ENCODE measurements around the gene MPND. TPM values are rescaled to one million over a fixed set of nuclear protein-coding genes. Genes with fewer than 3 reads are reported as not detected.
"Not testable (repeated sequence)": the region's sequence is repeated elsewhere in the genome, so short reads cannot be mapped to it uniquely, and the experiment has no call there.

MPND gene
- total RNA-seq, 2 donors from 2014 or later, result 5.8 to 10.8 TPM

- H3K9me3 ChIP-seq, result no peaks in the 10 kb centered on the region
- peak; percentile 1 for ATAC-seq (ENCODE audit: insufficient number of reproducible peaks, low FRiP score, low read depth)
- peak overlapping the region in 1 of 2 donors; percentile 17 for H3K27ac ChIP-seq
- peaks cover 10 to 18% of the 10 kb centered on the region in 2 donors for H3K4me1 ChIP-seq (ENCODE audit: control insufficient read depth in 1 of 2, low read depth in 2 of 2)
- no peak for DNase-seq (ENCODE audit: low spot score)
- TF ChIP-seq, protein P1, sequence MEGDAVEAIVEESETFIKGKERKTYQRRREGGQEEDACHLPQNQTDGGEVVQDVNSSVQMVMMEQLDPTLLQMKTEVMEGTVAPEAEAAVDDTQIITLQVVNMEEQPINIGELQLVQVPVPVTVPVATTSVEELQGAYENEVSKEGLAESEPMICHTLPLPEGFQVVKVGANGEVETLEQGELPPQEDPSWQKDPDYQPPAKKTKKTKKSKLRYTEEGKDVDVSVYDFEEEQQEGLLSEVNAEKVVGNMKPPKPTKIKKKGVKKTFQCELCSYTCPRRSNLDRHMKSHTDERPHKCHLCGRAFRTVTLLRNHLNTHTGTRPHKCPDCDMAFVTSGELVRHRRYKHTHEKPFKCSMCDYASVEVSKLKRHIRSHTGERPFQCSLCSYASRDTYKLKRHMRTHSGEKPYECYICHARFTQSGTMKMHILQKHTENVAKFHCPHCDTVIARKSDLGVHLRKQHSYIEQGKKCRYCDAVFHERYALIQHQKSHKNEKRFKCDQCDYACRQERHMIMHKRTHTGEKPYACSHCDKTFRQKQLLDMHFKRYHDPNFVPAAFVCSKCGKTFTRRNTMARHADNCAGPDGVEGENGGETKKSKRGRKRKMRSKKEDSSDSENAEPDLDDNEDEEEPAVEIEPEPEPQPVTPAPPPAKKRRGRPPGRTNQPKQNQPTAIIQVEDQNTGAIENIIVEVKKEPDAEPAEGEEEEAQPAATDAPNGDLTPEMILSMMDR (IDR thresholded peaks at IDR 0.05), result no peak
- H3K36me3 ChIP-seq, result no peaks in the 10 kb centered on the region
- H3K27me3 ChIP-seq (replicated peaks; ENCODE audit: insufficient read depth), result no peaks in the 10 kb centered on the region
- H3K4me3 ChIP-seq, result peak overlapping the region; percentile 75
Observed at GRCh38 chr19:4327877-4328242, 15.5 kb upstream of the MPND start.

DNA sequence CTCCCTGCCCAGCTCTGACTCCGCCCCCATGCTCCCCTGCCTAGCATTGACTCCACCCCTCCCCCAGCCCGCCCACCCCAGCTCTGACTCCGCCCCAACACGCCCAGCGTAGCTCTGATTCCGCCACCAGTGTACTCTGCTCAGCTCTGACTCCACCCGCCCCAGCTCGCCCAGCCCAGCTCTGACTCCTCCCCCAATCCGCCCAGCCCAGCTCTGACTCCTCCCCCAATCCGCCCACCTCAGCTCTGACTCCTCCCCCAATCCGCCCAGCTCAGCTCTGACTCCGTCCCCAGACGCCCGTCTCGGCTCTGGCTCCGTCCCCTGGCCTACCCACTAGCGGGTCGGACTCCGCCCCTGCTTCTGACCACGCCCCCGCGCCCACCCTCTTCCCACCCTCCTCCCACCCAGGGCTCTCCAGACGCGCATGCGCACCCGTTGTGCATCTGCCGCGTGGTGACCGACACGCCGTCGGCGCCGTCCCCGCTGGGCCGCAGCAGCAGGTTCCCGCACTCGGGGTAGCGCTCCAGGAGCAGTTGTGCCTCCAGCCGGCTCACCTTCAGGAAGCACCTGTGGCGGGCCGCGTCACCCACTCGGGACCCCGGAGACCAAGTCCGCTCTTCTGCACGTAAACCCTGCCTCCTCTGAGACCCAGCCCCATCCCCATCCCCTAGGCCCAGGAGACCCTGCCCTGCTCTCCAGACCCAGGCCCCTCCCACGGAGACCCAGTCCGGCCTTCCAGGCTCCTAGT is 14.9 kb upstream of the MPND start:
- Histone ChIP-seq H3K36me3 (no peaks in the 10 kb centered on the region), H3K27ac (no peak overlapping the region), H3K4me3 (peak overlapping the region; percentile 75), H3K4me1 (ENCODE audit: control insufficient read depth in 1 of 2, low read depth in 2 of 2) (peaks cover 10 to 18% of the 10 kb centered on the region in 2 donors), H3K9me3 (no peaks in the 10 kb centered on the region), H3K27me3 (replicated peaks; ENCODE audit: insufficient read depth) (no peaks in the 10 kb centered on the region)
- TF ChIP-seq, protein P1 (IDR thresholded peaks at IDR 0.05), result no peak
- ATAC-seq (ENCODE audit: insufficient number of reproducible peaks, low FRiP score, low read depth) (peak; percentile 63), DNase-seq (ENCODE audit: low spot score) (no peak)

DNA sequence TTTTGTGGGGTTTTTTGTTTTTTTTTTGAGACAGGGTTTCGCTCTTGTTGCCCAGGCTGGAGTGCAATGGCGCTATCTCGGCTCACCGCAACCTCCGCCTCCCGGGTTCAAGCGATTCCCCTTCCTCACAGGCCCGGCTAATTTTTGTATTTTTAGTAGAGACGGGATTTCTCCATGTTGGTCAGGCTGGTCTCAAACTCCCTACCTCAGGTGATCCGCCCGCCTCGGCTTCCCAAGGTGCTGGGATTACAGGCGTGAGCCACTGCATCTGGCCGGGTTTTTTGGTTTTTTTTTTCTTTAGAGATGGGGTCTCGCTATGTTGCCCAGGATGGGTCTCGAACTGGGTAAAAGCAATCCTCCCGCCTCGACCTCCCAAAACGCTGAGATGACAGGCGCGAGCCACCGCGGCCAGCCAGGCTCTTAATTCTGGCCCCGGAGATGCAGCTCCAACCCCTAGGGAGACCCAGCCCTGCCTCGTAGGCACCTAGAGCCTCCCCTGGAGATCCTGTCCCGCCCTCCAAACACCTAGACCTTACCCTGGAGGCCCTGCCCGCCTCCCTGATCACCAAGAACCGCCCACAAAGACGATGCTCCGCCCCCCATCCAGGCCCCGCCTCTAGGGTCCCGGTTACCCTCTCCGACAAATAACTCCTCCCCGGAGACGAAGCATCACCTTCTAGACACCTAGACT is 14.2 kb upstream of the MPND start:
- Histone ChIP-seq H3K4me1 (ENCODE audit: control insufficient read depth in 1 of 2, low read depth in 2 of 2) (peaks cover 10 to 18% of the 10 kb centered on the region in 2 donors), H3K4me3 (peak overlapping the region; percentile 66)
- not testable (repeated sequence) for H3K27ac ChIP-seq; ATAC-seq (ENCODE audit: insufficient number of reproducible peaks, low FRiP score, low read depth); DNase-seq (ENCODE audit: low spot score); H3K27me3 ChIP-seq (replicated peaks; ENCODE audit: insufficient read depth); H3K36me3 ChIP-seq; H3K9me3 ChIP-seq

- no peaks in the 10 kb centered on the region for H3K27me3 ChIP-seq (replicated peaks; ENCODE audit: insufficient read depth)
- no peaks in the 10 kb centered on the region for H3K36me3 ChIP-seq
- H3K9me3 ChIP-seq, result no peaks in the 10 kb centered on the region
- peaks cover 10 to 18% of the 10 kb centered on the region in 2 donors for H3K4me1 ChIP-seq (ENCODE audit: control insufficient read depth in 1 of 2, low read depth in 2 of 2)
- TF ChIP-seq, protein P1 (IDR thresholded peaks at IDR 0.05), result no peak
- no peak overlapping the region for H3K4me3 ChIP-seq
- ATAC-seq (ENCODE audit: insufficient number of reproducible peaks, low FRiP score, low read depth), result no peak
- DNase-seq (ENCODE audit: low spot score), result no peak
- H3K27ac ChIP-seq, result no peak overlapping the region
Observed at GRCh38 chr19:4329858-4330257, 13.5 kb upstream of the MPND start.

DNA sequence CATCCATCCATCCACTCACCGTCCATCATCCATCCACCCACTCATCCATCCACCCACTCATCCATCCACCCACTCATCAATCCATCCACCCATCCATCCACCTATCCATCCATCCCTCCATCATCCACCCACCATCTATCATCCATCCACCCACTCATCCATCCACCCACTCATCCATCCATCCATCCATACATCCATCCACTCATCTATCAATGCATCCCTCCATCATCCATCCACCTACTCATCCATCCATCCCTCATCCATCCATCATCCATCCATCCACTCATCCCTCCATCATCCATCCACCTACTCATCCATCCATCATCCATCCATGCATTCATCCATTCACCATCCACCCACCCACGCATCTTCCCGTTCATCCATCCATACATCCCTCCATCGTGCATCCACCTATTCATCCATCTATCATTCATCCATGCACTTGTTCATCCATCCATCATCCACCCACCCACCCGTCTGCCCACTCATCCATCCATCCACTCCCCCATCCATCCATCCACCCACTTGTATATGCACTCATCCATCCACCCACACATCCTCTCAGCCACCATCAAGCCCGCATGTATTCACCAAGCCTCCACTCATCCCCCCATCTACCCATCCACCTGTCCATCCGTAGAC is 8.3 kb upstream of the MPND start:
- TF ChIP-seq, protein P1 (IDR thresholded peaks at IDR 0.05), result no peak
- Histone ChIP-seq H3K27me3 (replicated peaks; ENCODE audit: insufficient read depth) (no peaks in the 10 kb centered on the region), H3K27ac (no peak overlapping the region), H3K36me3 (no peaks in the 10 kb centered on the region), H3K4me1 (ENCODE audit: control insufficient read depth in 1 of 2, low read depth in 2 of 2) (no peaks in the 10 kb centered on the region), H3K9me3 (no peaks in the 10 kb centered on the region), H3K4me3 (no peak overlapping the region)
- no peak for DNase-seq (ENCODE audit: low spot score)
- no peak for ATAC-seq (ENCODE audit: insufficient number of reproducible peaks, low FRiP score, low read depth)

Data from thoracic aorta (tissue), 2 donors.